DOHH2 (cell line): ENCODE measurements around the gene MYL9.

Experiments
- CTCF ChIP-seq: fragments of 200-600 bp; sonication (generic); IDR thresholded peaks from one replicate; pipeline ENCODE4 v1.5.1; 2014; ENCODE audit warnings: antibody characterized with exemption, mild to moderate bottlenecking, low read depth, low read length; ENCODE audit not compliant: poor library complexity, severe bottlenecking
- EZH2phosphoT487 ChIP-seq: fragments of 200-600 bp; sonication (generic); IDR thresholded peaks from 2 replicates; pipeline ENCODE4 v1.6.1; 2017; ENCODE audit warnings: borderline replicate concordance, mild to moderate bottlenecking, antibody characterized with exemption, low read length, moderate library complexity, mixed read lengths

GRCh38 chr20:36549942-36550789 is 8.8 kb downstream of the MYL9 start:
- TF ChIP-seq CTCF (no peak), EZH2phosphoT487 (no peak)
